Stimulated activated CD8-positive, alpha-beta memory T cell treated with anti-CD3 and anti-CD28 coated beads, Interleukin-15, amount 100 ng/mL, for 4 hours (primary cell): Measurements from ENCODE around the gene SBDS.
"Not testable (repeated sequence)": the region's sequence is repeated elsewhere in the genome, so short reads cannot be mapped to it uniquely, and the experiment has no call there.

Source experiments
- DNase-seq, 2 donors: peaks; one replicate each; pipeline ENCODE4 v3.0.0-alpha.2; 2020; ENCODE audit warnings: low read depth in 2 of 2

Gene SBDS

GRCh38 chr7:66995050-66995776 is at the start of gene SBDS:
TSS of gene SBDS (minus strand) at chr7:66995586. CDS start at chr7:66995417, 169 bp downstream.
- DNase-seq = peak; percentile 80 to 92

- DNase-seq = not testable (repeated sequence)
Observed at GRCh38 chr7:67043559-67043930, 48.2 kb upstream of the SBDS start.

- not testable (repeated sequence) for DNase-seq
Observed at GRCh38 chr7:67042781-67043558, 47.6 kb upstream of the SBDS start.

GRCh38 chr7:67040832-67041231 is 45.4 kb upstream of the SBDS start:
- DNase-seq = not testable (repeated sequence)

GRCh38 chr7:67036432-67037395 is 41.3 kb upstream of the SBDS start:
- DNase-seq = not testable (repeated sequence)

GRCh38 chr7:67033251-67033650 is 37.9 kb upstream of the SBDS start:
- no peak for DNase-seq

- DNase-seq = not testable (repeated sequence)
Observed at GRCh38 chr7:67031685-67032084, 36.3 kb upstream of the SBDS start.

- not testable (repeated sequence) for DNase-seq
Observed at GRCh38 chr7:67025459-67025858, 30.1 kb upstream of the SBDS start.

GRCh38 chr7:67022511-67022910 is 27.1 kb upstream of the SBDS start:
- DNase-seq = no peak

- DNase-seq = no peak
Observed at GRCh38 chr7:67021260-67021659, 25.9 kb upstream of the SBDS start.

- DNase-seq = no peak
Observed at GRCh38 chr7:67019562-67020390, 24.4 kb upstream of the SBDS start.

GRCh38 chr7:67018940-67019339 is 23.6 kb upstream of the SBDS start:
- no peak for DNase-seq

- DNase-seq = not testable (repeated sequence)
Observed at GRCh38 chr7:67017971-67018370, 22.6 kb upstream of the SBDS start.

- DNase-seq = not testable (repeated sequence)
Observed at GRCh38 chr7:67014076-67014622, 18.8 kb upstream of the SBDS start.

GRCh38 chr7:67009677-67010076 is 14.3 kb upstream of the SBDS start:
- not testable (repeated sequence) for DNase-seq

- DNase-seq = no peak
Observed at GRCh38 chr7:67008260-67008659, 12.9 kb upstream of the SBDS start.

GRCh38 chr7:67006965-67007364 is 11.6 kb upstream of the SBDS start:
- no peak for DNase-seq

- not testable (repeated sequence) for DNase-seq
Observed at GRCh38 chr7:67004145-67004544, 8.8 kb upstream of the SBDS start.

GRCh38 chr7:67000601-67001258 is 5.3 kb upstream of the SBDS start:
- DNase-seq = not testable (repeated sequence)
